ENCODE results near the gene ACSS1.

ACSS1 gene

GRCh38 chr20:25025986-25026605, 31.8 kb downstream of the ACSS1 start:
- CTCF ChIA-PET: no interaction called here

GRCh38 chr20:25025091-25025861, 32.7 kb downstream of the ACSS1 start:
- POLR2A ChIA-PET: no interaction called here
- DNase-seq (ENCODE audit: low read depth, low spot score): no peak

More at GRCh38 chr20:25025986-25026605, 31.8 kb downstream of the ACSS1 start:
- TF ChIP-seq CTCF (IDR thresholded peaks at IDR 0.05; ENCODE audit: insufficient read depth, low read length, missing control alignments): no peak
- DNase-seq (ENCODE audit: low read depth, low spot score): no peak
- POLR2A ChIA-PET: no interaction called here
- H3K4me3 ChIP-seq (ENCODE audit: low read depth, low read length): no peak overlapping the region

GRCh38 chr20:25024171-25024570, 33.8 kb downstream of the ACSS1 start:
- no peak for DNase-seq (ENCODE audit: low read depth, low spot score)
- ChIA-PET POLR2A (no interaction called here), CTCF (interaction anchor here (1.1 to 1.3 kb wide), 3 partner anchors 10 to 40 kb away, joined by 3 read pairs; no protein-coding TSS in a partner anchor)
- no peak for TF ChIP-seq CTCF (IDR thresholded peaks at IDR 0.05; ENCODE audit: insufficient read depth, low read length, missing control alignments)
- H3K4me3 ChIP-seq (ENCODE audit: low read depth, low read length): no peak overlapping the region

More at GRCh38 chr20:25025091-25025861, 32.7 kb downstream of the ACSS1 start:
- no peak overlapping the region for H3K4me3 ChIP-seq (ENCODE audit: low read depth, low read length)
- TF ChIP-seq CTCF (IDR thresholded peaks at IDR 0.05; ENCODE audit: insufficient read depth, low read length, missing control alignments): no peak
- CTCF ChIA-PET: interaction anchor here (1.1 to 1.3 kb wide), 2 partner anchors 39 kb away, joined by 3 read pairs; no protein-coding TSS in a partner anchor

GRCh38 chr20:25023356-25023755, 34.6 kb downstream of the ACSS1 start:
- no peak for TF ChIP-seq CTCF (IDR thresholded peaks at IDR 0.05; ENCODE audit: insufficient read depth, low read length, missing control alignments)
- CTCF ChIA-PET: interaction anchor here (1.3 kb wide), 1 partner anchor 9 kb away, joined by 3 read pairs; no protein-coding TSS in a partner anchor
- DNase-seq (ENCODE audit: low read depth, low spot score): no peak
- H3K4me3 ChIP-seq (ENCODE audit: low read depth, low read length): no peak overlapping the region
- POLR2A ChIA-PET: no interaction called here

- DNase-seq (ENCODE audit: low read depth, low spot score): no peak
- no peak overlapping the region for H3K4me3 ChIP-seq (ENCODE audit: low read depth, low read length)
- CTCF ChIA-PET: no interaction called here
- TF ChIP-seq CTCF (IDR thresholded peaks at IDR 0.05; ENCODE audit: insufficient read depth, low read length, missing control alignments): no peak
- POLR2A ChIA-PET: no interaction called here
These were observed 35.3 kb downstream of the ACSS1 start for GRCh38 chr20:25022680-25023079.

- POLR2A ChIA-PET: no interaction called here
- no peak overlapping the region for H3K4me3 ChIP-seq (ENCODE audit: low read depth, low read length)
- TF ChIP-seq CTCF (IDR thresholded peaks at IDR 0.05; ENCODE audit: insufficient read depth, low read length, missing control alignments): no peak
- DNase-seq (ENCODE audit: low read depth, low spot score): no peak
- CTCF ChIA-PET: no interaction called here
These were observed 36.6 kb downstream of the ACSS1 start for GRCh38 chr20:25021336-25021735.
